ENCODE data around the gene NAT9. TPM values are rescaled to one million over a fixed set of nuclear protein-coding genes. Genes with fewer than 3 reads are reported as not detected.

NAT9 gene
- total RNA-seq, 2 donors from 2014 or later: 58.3 to 77.3 TPM

- Histone ChIP-seq H3K9ac (ENCODE audit: extremely low read depth, low read length, poor library complexity, severe bottlenecking) (no peak overlapping the region), H3K4me3 (ENCODE audit: low read length) (no peak overlapping the region), H3K27ac (ENCODE audit: low read depth, low read length) (no peak overlapping the region), H3K4me1 (ENCODE audit: control insufficient read depth, insufficient read depth, low read length) (no peaks in the 10 kb centered on the region), H3K36me3 (ENCODE audit: control insufficient read depth, insufficient read depth, low read length) (peaks cover 72% of the 10 kb centered on the region), H3K27me3 (ENCODE audit: control insufficient read depth, insufficient read depth, low read length, poor library complexity, severe bottlenecking) (no peaks in the 10 kb centered on the region), H3K9me3 (ENCODE audit: control insufficient read depth, low read length) (no peaks in the 10 kb centered on the region)
- no peak for DNase-seq
- no peak overlapping the region for H3K27ac Mint-ChIP-seq
- H3K4me1 Mint-ChIP-seq: peaks cover 3% of the 10 kb centered on the region
- 92% methylated on average over 12 of the region's 12 CpGs for WGBS, 2 experiments (ENCODE audit: insufficient coverage in 1 of 2, insufficient read length in 1 of 2)
- H3K27me3 Mint-ChIP-seq (ENCODE audit: insufficient read depth): no peaks in the 10 kb centered on the region
- peaks cover 63% of the 10 kb centered on the region for H3K36me3 Mint-ChIP-seq (ENCODE audit: low read depth)
- no peaks in the 10 kb centered on the region for H3K9me3 Mint-ChIP-seq
- no peak for TF ChIP-seq CTCF (conservative IDR thresholded peaks at IDR 0.05)
- no peak overlapping the region for H3K4me3 Mint-ChIP-seq
These were observed 16.5 kb upstream of the NAT9 start for GRCh38 chr17:74792586-74793105.

GRCh38 chr17:74790161-74791058 is 14.3 kb upstream of the NAT9 start:
- no peak for TF ChIP-seq CTCF (conservative IDR thresholded peaks at IDR 0.05)
- Mint-ChIP-seq H3K27me3 (ENCODE audit: insufficient read depth) (no peaks in the 10 kb centered on the region), H3K27ac (no peak overlapping the region), H3K9me3 (no peaks in the 10 kb centered on the region), H3K4me1 (no peaks in the 10 kb centered on the region), H3K36me3 (ENCODE audit: low read depth) (peaks cover 65% of the 10 kb centered on the region), H3K4me3 (no peak overlapping the region)
- no peak overlapping the region for H3K27ac ChIP-seq (ENCODE audit: low read depth, low read length)
- H3K36me3 ChIP-seq (ENCODE audit: control insufficient read depth, insufficient read depth, low read length): peaks cover 69% of the 10 kb centered on the region
- no peaks in the 10 kb centered on the region for H3K9me3 ChIP-seq (ENCODE audit: control insufficient read depth, low read length)
- H3K27me3 ChIP-seq (ENCODE audit: control insufficient read depth, insufficient read depth, low read length, poor library complexity, severe bottlenecking): no peaks in the 10 kb centered on the region
- H3K4me1 ChIP-seq (ENCODE audit: control insufficient read depth, insufficient read depth, low read length): no peaks in the 10 kb centered on the region
- DNase-seq: no peak
- H3K9ac ChIP-seq (ENCODE audit: extremely low read depth, low read length, poor library complexity, severe bottlenecking): no peak overlapping the region
- H3K4me3 ChIP-seq (ENCODE audit: low read length): no peak overlapping the region
- 91% methylated on average over 15 to 21 of the region's 21 CpGs for whole genome bisulfite sequencing, 2 experiments (ENCODE audit: insufficient coverage in 1 of 2, insufficient read length in 1 of 2)

- no peak overlapping the region for H3K4me3 Mint-ChIP-seq
- no peak overlapping the region for H3K27ac Mint-ChIP-seq
- TF ChIP-seq CTCF (conservative IDR thresholded peaks at IDR 0.05): no peak
These were observed 10.4 kb upstream of the NAT9 start for GRCh38 chr17:74786431-74787055.

More at GRCh38 chr17:74786431-74787055, 10.4 kb upstream of the NAT9 start:
- 94% methylated on average over 16 of the region's 16 CpGs for WGBS, 2 experiments (ENCODE audit: insufficient coverage in 1 of 2, insufficient read length in 1 of 2)
- Mint-ChIP-seq H3K36me3 (ENCODE audit: low read depth) (peaks cover 54% of the 10 kb centered on the region), H3K9me3 (no peaks in the 10 kb centered on the region), H3K4me1 (peaks cover 6% of the 10 kb centered on the region), H3K27me3 (ENCODE audit: insufficient read depth) (no peaks in the 10 kb centered on the region)
- H3K36me3 ChIP-seq (ENCODE audit: control insufficient read depth, insufficient read depth, low read length): peaks cover 49% of the 10 kb centered on the region
- H3K4me1 ChIP-seq (ENCODE audit: control insufficient read depth, insufficient read depth, low read length): no peaks in the 10 kb centered on the region
- DNase-seq: no peak
- no peak overlapping the region for H3K27ac ChIP-seq (ENCODE audit: low read depth, low read length)
- no peaks in the 10 kb centered on the region for H3K27me3 ChIP-seq (ENCODE audit: control insufficient read depth, insufficient read depth, low read length, poor library complexity, severe bottlenecking)
- no peak overlapping the region for H3K4me3 ChIP-seq (ENCODE audit: low read length)
- H3K9me3 ChIP-seq (ENCODE audit: control insufficient read depth, low read length): no peaks in the 10 kb centered on the region
- H3K9ac ChIP-seq (ENCODE audit: extremely low read depth, low read length, poor library complexity, severe bottlenecking): no peak overlapping the region
